Natural killer cell treated with Interleukin-12 subunit alpha and Interleukin-12 subunit beta and Interleukin-15 and Interleukin-18, amount 100 ng/mL, for 72 hours (primary cell): ENCODE data around the gene NEXN. TPM values are rescaled to one million over a fixed set of nuclear protein-coding genes. Genes with fewer than 3 reads are reported as not detected.

Experiments used
- ATAC-seq, 2 donors: fragments of 150-1000 bp; cut with Tn5 transposase in 1 of 2; sonication (Bioruptor Pico), chemical (Tn5 transposase) in 1 of 2; 2 replicates each; pipeline ENCODE4 v1.10.0; 2021
- DNase-seq: peaks from one replicate; pipeline ENCODE4 v3.0.0; 2022; ENCODE audit warnings: low spot score
- H3K27ac Mint-ChIP-seq, 2 donors: 1 replicate in 1 of 2; 2 replicates in 1 of 2; pipeline ENCODE4 v1.8.0; 2022; ENCODE audit warnings: mixed read lengths in 2 of 2, mild to moderate bottlenecking in 1 of 2, moderate library complexity in 1 of 2
- H3K27me3 Mint-ChIP-seq, 2 donors: 1 replicate in 1 of 2; 2 replicates in 1 of 2; pipeline ENCODE4 v1.8.0; 2022; ENCODE audit warnings: mixed read lengths in 2 of 2
- H3K36me3 Mint-ChIP-seq: one replicate; pipeline ENCODE4 v1.8.0; 2022; ENCODE audit warnings: mixed read lengths
- H3K4me1 Mint-ChIP-seq, 2 donors: 1 replicate in 1 of 2; 2 replicates in 1 of 2; pipeline ENCODE4 v1.8.0; 2022; ENCODE audit warnings: low read depth in 2 of 2, mixed read lengths in 2 of 2, mild to moderate bottlenecking in 1 of 2
- H3K4me3 Mint-ChIP-seq: one replicate; pipeline ENCODE4 v1.8.0; 2022; ENCODE audit warnings: mixed read lengths
- H3K9me3 Mint-ChIP-seq: 2 replicates; pipeline ENCODE4 v1.8.0; 2022; ENCODE audit warnings: mixed read lengths
- total RNA-seq, 2 donors: library from RNA; stranded (reverse); gene quantifications; one replicate each; pipeline ENCODE4 v1.2.3, GENCODE V29; 2022

Gene NEXN
- not detected for total RNA-seq

DNA sequence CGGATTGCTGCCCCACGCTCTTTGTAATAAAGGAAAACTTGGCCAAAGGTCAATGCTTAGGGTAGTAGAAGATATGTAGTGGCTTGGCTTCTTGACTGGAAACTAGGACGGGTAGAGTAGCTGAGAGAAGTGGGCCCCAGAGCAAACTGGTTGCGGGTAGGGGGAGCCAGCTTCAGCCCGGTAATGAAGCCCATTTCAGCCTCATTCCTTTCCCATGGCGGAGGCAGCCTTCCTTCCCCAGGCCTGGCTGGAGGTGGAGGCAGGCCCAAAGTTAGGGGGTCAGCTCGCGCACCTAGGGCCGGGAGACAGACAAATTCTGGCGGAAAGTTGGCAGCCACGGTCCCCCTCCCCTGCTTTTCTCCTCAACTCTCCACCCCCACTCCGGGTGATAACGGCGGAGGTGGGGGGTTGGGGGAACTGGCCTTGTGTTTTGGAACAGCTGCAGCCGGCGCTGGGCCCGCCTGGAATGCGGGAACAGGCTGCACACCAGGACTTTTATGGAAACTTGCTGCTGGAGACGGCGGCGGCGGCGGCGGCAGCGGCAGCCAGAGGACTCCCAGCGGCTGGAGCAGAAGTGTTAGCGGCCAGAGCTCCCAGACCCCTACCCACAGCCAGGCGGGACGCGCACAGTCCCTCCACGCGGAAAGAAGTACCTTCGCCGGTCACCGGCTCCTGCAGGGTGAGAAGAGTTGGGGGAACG lies at the start of gene NEXN:
TSS of gene NEXN (plus strand) at position 544 of the 700 bp plus-strand sequence. CDS start 27,483 bp downstream, outside the sequence.
- Mint-ChIP-seq H3K4me1 (peaks cover 6 to 7% of the 10 kb centered on the region in 2 donors), H3K4me3 (peak within 1 kb of the TSS; percentile 59), H3K36me3 (no peaks in the 10 kb centered on the region), H3K9me3 (no peaks in the 10 kb centered on the region), H3K27ac (no peak within 1 kb of the TSS), H3K27me3 (peaks cover 11 to 20% of the 10 kb centered on the region in 2 donors)
- ATAC-seq (no peak), DNase-seq (no peak)

DNA sequence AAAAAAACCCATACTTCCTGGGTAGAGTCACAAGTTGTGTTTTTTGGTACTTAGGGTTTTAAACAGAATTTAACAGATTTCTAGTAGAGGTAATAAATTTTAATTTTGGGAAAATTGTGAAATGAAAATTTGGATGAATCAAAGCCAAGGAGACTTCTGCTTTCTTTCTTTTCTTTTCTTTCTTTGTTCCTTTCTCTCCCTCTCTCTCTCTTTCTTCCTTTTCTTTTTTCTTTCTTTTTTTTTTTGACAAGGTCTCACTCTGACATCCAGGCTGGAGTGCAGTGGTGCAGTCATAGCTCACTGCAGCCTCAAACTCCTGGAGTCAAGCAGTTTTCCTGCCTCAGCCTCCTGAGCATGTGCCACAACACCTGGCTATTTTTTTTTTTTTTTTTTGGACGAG lies 46.9 kb upstream of the NEXN start:
- Mint-ChIP-seq H3K4me1 (no peaks in the 10 kb centered on the region), H3K27me3 (no peaks in the 10 kb centered on the region), H3K9me3 (no peaks in the 10 kb centered on the region)

DNA sequence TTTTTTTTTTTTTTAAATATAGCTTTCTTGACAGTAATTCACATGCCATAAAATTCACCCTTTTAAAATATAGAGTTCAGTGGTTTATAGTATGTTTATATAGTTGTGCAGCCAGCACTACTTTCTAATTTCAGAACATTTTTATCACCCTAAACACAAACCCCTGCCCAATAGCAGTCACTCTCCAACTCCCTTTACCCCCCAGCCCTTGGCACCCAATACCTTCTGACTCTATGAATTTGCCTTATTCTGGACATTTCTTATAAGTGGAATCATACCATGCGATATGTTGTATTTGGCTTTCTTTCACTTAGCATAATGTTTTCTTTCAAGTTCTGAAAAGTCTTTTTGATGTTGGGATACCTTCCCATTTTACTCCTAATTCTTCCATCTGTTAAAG lies 42.5 kb upstream of the NEXN start:
- no peaks in the 10 kb centered on the region for H3K9me3 Mint-ChIP-seq
- no peaks in the 10 kb centered on the region for H3K27me3 Mint-ChIP-seq
- ATAC-seq: no peak
- no peak overlapping the region for H3K27ac Mint-ChIP-seq
- H3K4me1 Mint-ChIP-seq: no peaks in the 10 kb centered on the region
- H3K36me3 Mint-ChIP-seq: no peaks in the 10 kb centered on the region
- no peak overlapping the region for H3K4me3 Mint-ChIP-seq
- DNase-seq: no peak

More for the DNA sequence above, 46.9 kb upstream of the NEXN start:
- H3K27ac Mint-ChIP-seq: no peak overlapping the region
- H3K36me3 Mint-ChIP-seq: no peaks in the 10 kb centered on the region
- DNase-seq: no peak
- no peak for ATAC-seq
- H3K4me3 Mint-ChIP-seq: no peak overlapping the region

DNA sequence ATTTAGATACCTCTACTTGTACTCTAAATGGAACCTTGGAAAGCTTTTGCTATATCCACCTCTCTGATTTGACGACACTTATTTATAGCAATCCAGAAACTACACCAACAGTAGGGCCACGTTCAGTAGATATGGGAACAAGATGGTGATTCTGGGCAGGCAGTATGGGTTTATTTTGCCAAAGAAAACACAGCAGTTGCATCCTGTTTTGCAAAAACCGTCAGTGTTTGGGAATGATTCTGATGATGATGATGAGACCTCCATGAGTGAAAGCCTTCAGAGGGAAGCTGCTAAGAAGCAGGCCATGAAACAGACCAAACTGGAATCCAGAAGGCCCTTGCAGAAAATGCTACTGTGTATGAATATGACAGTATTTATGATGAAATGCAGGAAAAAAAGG lies 41.5 kb upstream of the NEXN start:
- H3K9me3 Mint-ChIP-seq: no peaks in the 10 kb centered on the region
- H3K4me1 Mint-ChIP-seq: no peaks in the 10 kb centered on the region
- no peak for DNase-seq
- ATAC-seq: no peak
- no peaks in the 10 kb centered on the region for H3K27me3 Mint-ChIP-seq
- H3K36me3 Mint-ChIP-seq: no peaks in the 10 kb centered on the region
- no peak overlapping the region for H3K27ac Mint-ChIP-seq
- no peak overlapping the region for H3K4me3 Mint-ChIP-seq

DNA sequence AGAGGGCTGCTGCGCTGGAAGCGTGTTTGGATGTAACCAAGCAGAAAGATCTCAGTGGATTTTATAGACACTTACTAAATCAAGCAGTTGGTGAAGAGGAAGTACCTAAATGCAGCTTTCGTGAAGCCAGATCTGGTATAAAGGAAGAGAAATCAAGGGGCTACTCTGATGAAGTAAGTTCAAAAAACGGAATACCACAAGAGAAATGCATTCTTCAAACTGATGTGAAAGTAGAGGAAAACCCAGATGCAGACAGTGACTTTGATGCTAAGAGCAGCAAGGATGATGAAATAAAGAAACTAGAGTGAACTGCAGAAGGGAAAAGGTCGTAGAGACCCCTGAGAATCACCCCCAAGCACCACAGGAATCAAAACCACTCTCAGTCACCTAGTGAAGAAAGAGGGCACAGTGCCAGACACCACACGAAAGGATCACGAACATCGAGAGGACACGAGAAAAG lies 40.8 kb upstream of the NEXN start:
- no peak overlapping the region for H3K27ac Mint-ChIP-seq
- H3K4me1 Mint-ChIP-seq: no peaks in the 10 kb centered on the region
- no peaks in the 10 kb centered on the region for H3K36me3 Mint-ChIP-seq
- no peaks in the 10 kb centered on the region for H3K9me3 Mint-ChIP-seq
- no peak for ATAC-seq
- DNase-seq: no peak
- no peaks in the 10 kb centered on the region for H3K27me3 Mint-ChIP-seq
- H3K4me3 Mint-ChIP-seq: no peak overlapping the region

DNA sequence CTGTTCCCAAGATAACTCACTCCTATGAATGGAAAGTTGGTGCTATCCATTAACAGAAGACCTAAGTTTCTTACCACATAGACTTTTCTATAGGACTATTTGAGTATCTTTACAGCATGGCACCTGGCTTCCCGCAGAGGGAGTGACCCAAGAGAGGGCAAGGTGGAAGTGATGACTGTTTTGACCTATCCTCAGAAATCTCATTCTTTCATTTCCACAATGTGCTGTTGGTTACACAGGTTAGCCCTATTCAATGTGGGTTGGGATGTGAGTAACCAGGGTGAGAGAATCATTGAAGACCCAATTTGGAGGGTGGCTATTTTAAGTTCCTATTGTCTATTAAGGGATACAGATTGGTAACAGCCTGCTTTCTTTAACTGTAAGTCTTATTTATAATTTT lies 38.3 kb upstream of the NEXN start:
- Mint-ChIP-seq H3K4me3 (no peak overlapping the region), H3K4me1 (peaks cover 0 to 13% of the 10 kb centered on the region in 2 donors), H3K9me3 (peaks cover 4% of the 10 kb centered on the region), H3K27ac (no peak overlapping the region), H3K27me3 (no peaks in the 10 kb centered on the region), H3K36me3 (peaks cover 9% of the 10 kb centered on the region)
- DNase-seq: no peak
- no peak for ATAC-seq

DNA sequence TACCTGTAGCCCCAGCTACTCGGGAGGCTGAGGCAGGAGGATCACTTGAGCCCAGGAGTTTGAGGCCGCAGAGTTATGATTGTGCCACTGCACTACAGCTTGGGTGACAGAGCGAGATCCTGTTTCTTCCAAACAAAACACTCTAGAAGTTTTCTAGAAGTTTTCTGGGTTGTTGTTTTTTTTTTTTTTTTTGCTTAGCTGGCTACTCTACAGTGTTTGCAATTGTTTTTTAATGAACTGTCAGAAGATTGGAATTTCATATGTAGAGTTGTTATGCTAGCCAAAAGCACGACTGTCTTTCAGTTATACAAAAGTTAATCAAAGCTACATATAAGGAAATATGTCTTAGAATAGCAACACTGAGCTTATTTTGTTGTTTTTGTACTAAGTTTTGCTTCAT lies 30.9 kb upstream of the NEXN start:
- ATAC-seq: no peak
- Mint-ChIP-seq H3K27ac (no peak overlapping the region), H3K4me3 (no peak overlapping the region), H3K36me3 (peaks cover 27% of the 10 kb centered on the region), H3K27me3 (no peaks in the 10 kb centered on the region), H3K4me1 (peaks cover 11 to 21% of the 10 kb centered on the region in 2 donors), H3K9me3 (peaks cover 16% of the 10 kb centered on the region)
- no peak for DNase-seq

DNA sequence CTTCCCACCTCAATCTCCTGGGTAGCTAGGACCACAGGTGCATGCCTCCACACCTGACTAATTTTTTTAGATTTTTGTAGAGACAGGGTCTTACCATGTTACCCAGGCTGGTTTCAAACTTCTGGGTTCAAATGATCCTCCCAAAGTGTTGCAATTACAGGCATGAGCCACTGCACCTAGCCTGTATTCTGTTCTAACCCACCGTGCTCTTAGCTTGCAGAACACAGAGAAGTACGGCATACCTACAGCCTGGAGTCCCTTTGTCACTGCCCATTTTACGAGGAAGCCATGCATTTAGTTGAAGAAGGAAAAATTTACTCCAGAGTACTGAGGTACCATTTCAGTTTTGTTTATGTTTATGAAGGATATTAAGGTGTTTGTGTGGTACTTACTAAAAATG lies 29.7 kb upstream of the NEXN start:
- Mint-ChIP-seq H3K36me3 (peaks cover 27% of the 10 kb centered on the region), H3K27me3 (no peaks in the 10 kb centered on the region), H3K4me1 (peaks cover 11 to 17% of the 10 kb centered on the region in 2 donors), H3K27ac (no peak overlapping the region), H3K9me3 (peaks cover 16% of the 10 kb centered on the region), H3K4me3 (no peak overlapping the region)
- DNase-seq (no peak), ATAC-seq (no peak)

DNA sequence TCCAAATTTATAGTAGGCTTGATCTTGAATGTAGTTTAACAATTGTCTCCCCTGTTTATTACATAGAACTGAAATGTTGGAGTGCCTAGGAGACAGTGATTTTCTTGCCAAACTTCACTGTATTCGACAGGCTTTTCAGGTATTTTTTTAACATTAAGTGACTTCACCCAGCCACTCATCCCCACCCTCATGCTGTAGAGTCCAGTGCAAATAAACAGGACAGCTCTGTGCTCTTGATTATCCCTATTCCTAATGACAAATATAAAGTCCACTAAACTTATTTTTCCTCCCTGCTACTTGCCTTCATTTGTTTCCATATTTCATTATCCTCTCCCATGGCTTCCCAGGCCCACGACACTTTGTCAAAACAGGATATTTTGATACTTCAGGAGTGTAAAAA lies 29.2 kb upstream of the NEXN start:
- ATAC-seq (no peak), DNase-seq (no peak)
- H3K4me3 Mint-ChIP-seq: no peak overlapping the region
- peaks cover 27% of the 10 kb centered on the region for H3K36me3 Mint-ChIP-seq
- peaks cover 16% of the 10 kb centered on the region for H3K9me3 Mint-ChIP-seq
- H3K27ac Mint-ChIP-seq: no peak overlapping the region
- H3K27me3 Mint-ChIP-seq: no peaks in the 10 kb centered on the region
- peaks cover 11 to 13% of the 10 kb centered on the region in 2 donors for H3K4me1 Mint-ChIP-seq

DNA sequence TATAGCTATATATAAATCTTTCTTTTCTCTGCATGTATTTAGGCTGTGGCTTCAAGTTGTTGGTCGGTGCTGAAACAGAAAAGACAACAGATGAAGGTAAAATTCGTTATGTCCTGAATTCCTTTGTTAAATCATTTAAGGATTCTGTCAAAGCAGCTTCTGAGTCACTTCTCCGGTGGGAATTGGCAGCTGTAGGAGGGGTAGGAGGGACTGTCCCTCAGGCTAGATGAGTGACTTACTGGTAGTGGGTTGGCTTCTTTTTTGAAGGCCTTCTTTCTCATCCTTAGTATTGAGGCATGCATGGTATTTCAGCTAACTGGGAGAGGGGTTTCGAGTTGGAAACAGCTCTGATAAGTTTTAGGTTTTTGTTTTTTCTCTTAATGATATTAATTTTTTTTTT lies 22.1 kb upstream of the NEXN start:
- DNase-seq (no peak), ATAC-seq (no peak)
- no peak overlapping the region for H3K27ac Mint-ChIP-seq
- no peaks in the 10 kb centered on the region for H3K4me1 Mint-ChIP-seq
- H3K27me3 Mint-ChIP-seq: no peaks in the 10 kb centered on the region
- no peak overlapping the region for H3K4me3 Mint-ChIP-seq
- H3K36me3 Mint-ChIP-seq: peaks cover 10% of the 10 kb centered on the region
- no peaks in the 10 kb centered on the region for H3K9me3 Mint-ChIP-seq

DNA sequence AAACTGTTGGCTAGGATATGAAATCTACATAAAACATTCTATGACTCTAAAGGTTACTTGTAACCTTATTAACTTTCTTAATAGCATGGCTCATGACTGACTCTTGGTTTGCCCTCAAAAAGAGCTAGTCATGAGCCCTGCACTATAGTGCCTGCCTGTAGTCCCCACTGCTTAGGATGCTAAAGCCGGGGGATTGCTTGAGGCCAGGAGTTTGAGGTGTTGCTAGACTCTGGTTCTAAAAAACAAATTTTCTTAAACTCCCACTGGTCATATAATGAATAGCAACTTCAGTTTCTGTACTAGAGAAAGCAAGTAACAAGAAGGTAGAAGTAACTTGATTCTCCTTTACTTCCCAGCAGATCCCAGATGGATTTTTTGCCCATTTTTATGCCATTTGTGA lies 15.8 kb upstream of the NEXN start:
- no peak for DNase-seq
- ATAC-seq: no peak
- Mint-ChIP-seq H3K4me3 (no peak overlapping the region), H3K9me3 (no peaks in the 10 kb centered on the region), H3K27ac (no peak overlapping the region), H3K36me3 (peaks cover 6% of the 10 kb centered on the region), H3K4me1 (no peaks in the 10 kb centered on the region), H3K27me3 (no peaks in the 10 kb centered on the region)

DNA sequence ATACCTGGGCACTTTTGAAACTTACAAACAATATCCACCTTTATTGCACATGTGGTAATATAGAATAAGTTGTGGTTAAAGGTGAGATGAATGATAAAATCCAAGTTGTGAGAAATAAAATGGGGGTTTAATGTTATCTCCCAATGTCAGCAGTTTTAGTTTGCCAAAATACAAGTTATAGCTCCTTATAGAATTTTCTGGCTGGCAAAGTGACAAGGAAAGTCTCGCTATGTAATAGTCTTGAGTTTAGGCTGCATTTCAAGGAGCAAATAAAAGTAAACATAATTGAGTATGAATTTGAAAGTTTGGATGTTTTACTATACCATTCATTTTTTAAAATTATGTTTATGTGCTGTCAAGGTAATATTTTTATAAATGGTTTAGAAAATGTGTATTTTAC lies 15.0 kb upstream of the NEXN start:
- Mint-ChIP-seq H3K4me1 (no peaks in the 10 kb centered on the region), H3K36me3 (peaks cover 4% of the 10 kb centered on the region), H3K4me3 (no peak overlapping the region), H3K27me3 (no peaks in the 10 kb centered on the region), H3K27ac (no peak overlapping the region), H3K9me3 (no peaks in the 10 kb centered on the region)
- ATAC-seq (no peak), DNase-seq (no peak)

DNA sequence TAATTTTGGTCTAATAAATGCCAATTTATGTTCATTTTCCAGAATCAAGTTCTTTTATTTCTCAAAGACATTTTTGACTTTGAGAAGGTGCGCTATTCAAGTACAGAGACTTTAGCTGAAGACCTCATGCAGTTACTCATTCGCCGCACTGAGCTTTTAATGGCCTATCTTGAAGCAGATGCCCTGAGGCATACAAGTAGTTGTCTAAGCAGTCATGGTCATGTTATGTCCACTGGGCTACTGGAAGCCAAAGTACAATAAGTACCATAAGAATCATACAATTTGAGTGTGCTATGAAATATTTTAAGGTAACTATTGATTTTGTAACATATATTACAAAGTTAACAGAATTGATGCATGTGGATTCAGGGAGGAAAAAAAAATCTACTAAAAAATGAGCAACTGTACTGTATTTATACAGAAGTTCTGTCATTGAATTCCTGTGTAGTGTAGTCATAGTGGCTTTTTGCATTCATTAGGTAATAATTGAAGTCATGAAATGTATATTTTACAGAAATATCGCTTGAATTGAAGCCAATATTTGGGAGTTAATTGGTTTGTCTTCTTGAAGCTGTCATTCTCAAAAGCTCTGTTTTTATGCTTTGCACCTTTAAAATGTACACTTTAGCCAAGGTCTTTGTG lies 13.5 kb upstream of the NEXN start:
- no peak overlapping the region for H3K27ac Mint-ChIP-seq
- ATAC-seq (no peak), DNase-seq (no peak)
- no peaks in the 10 kb centered on the region for H3K4me1 Mint-ChIP-seq
- H3K4me3 Mint-ChIP-seq: no peak overlapping the region
- H3K9me3 Mint-ChIP-seq: no peaks in the 10 kb centered on the region
- H3K27me3 Mint-ChIP-seq: no peaks in the 10 kb centered on the region
- no peaks in the 10 kb centered on the region for H3K36me3 Mint-ChIP-seq

DNA sequence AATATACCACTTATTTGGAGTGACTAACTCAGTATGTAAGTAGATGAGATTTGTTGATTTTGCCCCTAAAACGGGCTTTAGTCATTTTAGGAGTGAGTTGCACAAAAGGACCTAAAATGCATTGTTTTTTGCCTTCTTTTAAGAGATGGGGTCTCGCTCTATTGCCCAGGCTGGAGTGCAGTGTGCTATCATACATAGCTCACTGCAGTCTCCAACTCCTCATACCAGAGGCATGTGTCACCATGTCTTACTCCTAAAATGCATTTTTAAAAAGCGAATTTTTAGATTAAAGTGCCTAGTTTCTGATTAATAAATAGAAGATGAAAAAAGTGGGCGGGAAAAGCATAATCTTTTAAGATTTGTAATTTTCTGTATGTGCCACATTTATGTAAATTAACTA lies 11.5 kb upstream of the NEXN start:
- no peaks in the 10 kb centered on the region for H3K27me3 Mint-ChIP-seq
- no peaks in the 10 kb centered on the region for H3K4me1 Mint-ChIP-seq
- no peak for ATAC-seq
- H3K9me3 Mint-ChIP-seq: no peaks in the 10 kb centered on the region
- no peak overlapping the region for H3K4me3 Mint-ChIP-seq
- no peaks in the 10 kb centered on the region for H3K36me3 Mint-ChIP-seq
- DNase-seq: no peak
- H3K27ac Mint-ChIP-seq: no peak overlapping the region
